DND-41 (cell line): ENCODE measurements around the gene TTC16.

Experiments used
- ATAC-seq: fragments of 200-7000 bp; cut with Tn5 transposase; 3 replicates; pipeline ENCODE4 v1.9.1; 2021; ENCODE audit warnings: low read depth; ENCODE audit not compliant: insufficient read depth
- DNase-seq: peaks from one replicate; pipeline ENCODE4 v3.0.0-alpha.2; 2020
- H2AFZ ChIP-seq: 2 replicates; pipeline ENCODE4 v1.6.0; 2012; ENCODE audit warnings: low read depth, low read length
- H3K27ac ChIP-seq: 2 replicates; pipeline ENCODE4 v1.5.1; 2012; ENCODE audit warnings: low read length, inconsistent platforms
- H3K27me3 ChIP-seq: fragments of 200-600 bp; sonication (generic); 2 replicates; pipeline ENCODE4 v1.6.0; 2012; ENCODE audit warnings: low read length, mild to moderate bottlenecking, inconsistent platforms; ENCODE audit not compliant: insufficient read depth, poor library complexity
- H3K36me3 ChIP-seq: 2 replicates; pipeline ENCODE4 v1.5.1; 2012; ENCODE audit warnings: low read length, inconsistent platforms; ENCODE audit not compliant: insufficient read depth
- H3K4me1 ChIP-seq: 2 replicates; pipeline ENCODE4 v1.5.1; 2012; ENCODE audit warnings: mild to moderate bottlenecking, low read length; ENCODE audit not compliant: insufficient read depth
- H3K4me2 ChIP-seq: 2 replicates; pipeline ENCODE4 v1.6.0; 2012; ENCODE audit warnings: mild to moderate bottlenecking, moderate library complexity, low read length, inconsistent platforms; ENCODE audit not compliant: insufficient read depth
- H3K4me3 ChIP-seq, 2 experiments: fragments of 200-600 bp in 1 of 2; shearing (Covaris generic) in 1 of 2; 2 replicates each; pipeline ENCODE4 v1.5.1; 2012 to 2016; ENCODE audit warnings: inconsistent platforms in 2 of 2, low read length in 2 of 2, mild to moderate bottlenecking in 2 of 2, low read depth in 1 of 2, moderate library complexity in 1 of 2
- H3K79me2 ChIP-seq: 2 replicates; pipeline ENCODE4 v1.6.0; 2012; ENCODE audit warnings: low read length, inconsistent platforms; ENCODE audit not compliant: insufficient read depth
- H3K9ac ChIP-seq: 2 replicates; pipeline ENCODE4 v1.6.0; 2012; ENCODE audit warnings: low read depth, mild to moderate bottlenecking, inconsistent platforms, low read length, moderate library complexity
- H3K9me3 ChIP-seq: 2 replicates; pipeline ENCODE4 v1.5.1; 2012; ENCODE audit warnings: low read length, moderate library complexity, mild to moderate bottlenecking, inconsistent platforms; ENCODE audit not compliant: insufficient read depth, severe bottlenecking
- H4K20me1 ChIP-seq: 2 replicates; pipeline ENCODE4 v1.6.0; 2012; ENCODE audit warnings: low read length; ENCODE audit not compliant: insufficient read depth
- CTCF ChIP-seq: IDR thresholded peaks from 2 replicates; pipeline ENCODE4 v1.5.1; 2012; ENCODE audit warnings: borderline replicate concordance, low read length, moderate library complexity, mild to moderate bottlenecking; ENCODE audit not compliant: poor library complexity, severe bottlenecking; ENCODE audit errors: extremely low read depth
- EZH2 ChIP-seq: IDR thresholded peaks from 3 replicates; pipeline ENCODE4 v1.6.1; 2012; ENCODE audit warnings: borderline replicate concordance, low read depth, mild to moderate bottlenecking, moderate library complexity, low read length, inconsistent platforms; ENCODE audit not compliant: severe bottlenecking

The TTC16 gene

GRCh38 chr9:127765418-127765817, 49.5 kb downstream of the TTC16 start:
- Histone ChIP-seq H4K20me1 (no peaks in the 10 kb centered on the region), H3K9me3 (no peaks in the 10 kb centered on the region), H3K79me2 (no peaks in the 10 kb centered on the region), H3K4me1 (peaks cover 18% of the 10 kb centered on the region), H3K36me3 (no peaks in the 10 kb centered on the region), H2AFZ (no peak overlapping the region), H3K27ac (no peak overlapping the region), H3K4me3 (no peak overlapping the region), H3K27me3 (no peaks in the 10 kb centered on the region), H3K4me2 (no peak overlapping the region), H3K9ac (no peak overlapping the region)
- ATAC-seq (no peak), DNase-seq (no peak)
- no peak for TF ChIP-seq CTCF
- no peak for TF ChIP-seq EZH2

- no peak for ATAC-seq
- H3K9ac ChIP-seq = 0 out of 2 replicates have a peak overlapping the region, but pooled peaks have one; percentile 7
- DNase-seq = no peak
- H3K9me3 ChIP-seq = no peaks in the 10 kb centered on the region
- H3K4me1 ChIP-seq = peaks cover 31% of the 10 kb centered on the region
- no peaks in the 10 kb centered on the region for H3K36me3 ChIP-seq
- peak overlapping the region; percentile 57 for H3K27ac ChIP-seq
- peak overlapping the region; percentile 51 for H2AFZ ChIP-seq
- H4K20me1 ChIP-seq = no peaks in the 10 kb centered on the region
- H3K4me3 ChIP-seq = no peak overlapping the region
- no peaks in the 10 kb centered on the region for H3K79me2 ChIP-seq
- H3K27me3 ChIP-seq = no peaks in the 10 kb centered on the region
- TF ChIP-seq EZH2 (no peak), CTCF (no peak)
- H3K4me2 ChIP-seq = no peak overlapping the region
These were observed 51.5 kb downstream of the TTC16 start for GRCh38 chr9:127767410-127767809.

- H3K9me3 ChIP-seq = no peaks in the 10 kb centered on the region
- no peak overlapping the region for H3K9ac ChIP-seq
- ATAC-seq (no peak), DNase-seq (no peak)
- TF ChIP-seq EZH2 = no peak
- no peak for TF ChIP-seq CTCF
- peaks cover 31% of the 10 kb centered on the region for H3K4me1 ChIP-seq
- H3K79me2 ChIP-seq = no peaks in the 10 kb centered on the region
- H3K36me3 ChIP-seq = no peaks in the 10 kb centered on the region
- H3K27me3 ChIP-seq = no peaks in the 10 kb centered on the region
- H3K27ac ChIP-seq = no peak overlapping the region
- no peak overlapping the region for H3K4me3 ChIP-seq
- H2AFZ ChIP-seq = no peak overlapping the region
- H3K4me2 ChIP-seq = no peak overlapping the region
- H4K20me1 ChIP-seq = no peaks in the 10 kb centered on the region
These were observed 52.0 kb downstream of the TTC16 start for GRCh38 chr9:127767909-127768331.

- H3K9me3 ChIP-seq = no peaks in the 10 kb centered on the region
- TF ChIP-seq EZH2 (no peak), CTCF (no peak)
- no peaks in the 10 kb centered on the region for H4K20me1 ChIP-seq
- peaks cover 31% of the 10 kb centered on the region for H3K4me1 ChIP-seq
- DNase-seq (no peak), ATAC-seq (no peak)
- no peaks in the 10 kb centered on the region for H3K36me3 ChIP-seq
- no peak overlapping the region for H3K4me2 ChIP-seq
- H2AFZ ChIP-seq = no peak overlapping the region
- H3K27ac ChIP-seq = no peak overlapping the region
- H3K27me3 ChIP-seq = no peaks in the 10 kb centered on the region
- H3K79me2 ChIP-seq = no peaks in the 10 kb centered on the region
- H3K4me3 ChIP-seq = no peak overlapping the region
- no peak overlapping the region for H3K9ac ChIP-seq
These were observed 52.8 kb downstream of the TTC16 start for GRCh38 chr9:127768698-127769097.
